ENCODE results near the gene NF2. TPM values are rescaled to one million over a fixed set of nuclear protein-coding genes. Genes with fewer than 3 reads are reported as not detected.
A peak's percentile ranks its signal among the peaks of the same experiment; 100 is the strongest.

NF2 gene
- total RNA-seq, 1 experiment from 2014 or later: 40.5 TPM

- CTCF ChIA-PET: no interaction called here
- H3K4me3 ChIP-seq (ENCODE audit: low read depth, low read length, poor library complexity, severe bottlenecking): no peak within 1 kb of the TSS
- peaks cover 50% of the 10 kb centered on the region for H3K27me3 ChIP-seq (replicated peaks; ENCODE audit: insufficient read depth, low read depth, low read length, poor library complexity)
- POLR2A ChIA-PET (ENCODE audit: low non-redundant PET): no interaction called here
- intact Hi-C loops (cut with micrococcal nuclease; ENCODE audit: unreplicated experiment): no loop called here
- no peaks in the 10 kb centered on the region for H3K4me1 ChIP-seq (ENCODE audit: insufficient read depth, low read length, poor library complexity, severe bottlenecking)
- no peaks in the 10 kb centered on the region for H3K36me3 ChIP-seq (ENCODE audit: insufficient read depth, low read length, poor library complexity, severe bottlenecking)
- no peak for DNase-seq (ENCODE audit: low spot score)
- no TSS peak for BruUV-seq (replicated peaks)
- TF ChIP-seq EZH2 (IDR thresholded peaks at IDR 0.05; ENCODE audit: borderline replicate concordance, low read depth, low read length, poor library complexity, severe bottlenecking): no peak
- TF ChIP-seq CTCF (conservative IDR thresholded peaks at IDR 0.05; ENCODE audit: low read depth, low read length): no peak
- H3K27ac ChIP-seq (ENCODE audit: low read depth, low read length, poor library complexity, severe bottlenecking): no peak within 1 kb of the TSS
- no peaks in the 10 kb centered on the region for H3K9me3 ChIP-seq (ENCODE audit: low read depth, low read length, poor library complexity, severe bottlenecking)
Observed at GRCh38 chr22:29719899-29720645, 116.6 kb downstream of the NF2 start, which contains the start of gene CABP7. Gene CABP7 (plus strand): TSS chr22:29720003. CDS start chr22:29720425, 422 bp downstream.

- POLR2A ChIA-PET (ENCODE audit: low non-redundant PET): no interaction called here
- no peaks in the 10 kb centered on the region for H3K36me3 ChIP-seq (ENCODE audit: insufficient read depth, low read length, poor library complexity, severe bottlenecking)
- intact Hi-C loops (cut with micrococcal nuclease; ENCODE audit: unreplicated experiment): no loop called here
- H3K27me3 ChIP-seq (replicated peaks; ENCODE audit: insufficient read depth, low read depth, low read length, poor library complexity): peaks cover 50% of the 10 kb centered on the region
- H3K27ac ChIP-seq (ENCODE audit: low read depth, low read length, poor library complexity, severe bottlenecking): no peak overlapping the region
- no peak overlapping the region for H3K4me3 ChIP-seq (ENCODE audit: low read depth, low read length, poor library complexity, severe bottlenecking)
- no peak for DNase-seq (ENCODE audit: low spot score)
- TF ChIP-seq CTCF (conservative IDR thresholded peaks at IDR 0.05; ENCODE audit: low read depth, low read length) (no peak), EZH2 (IDR thresholded peaks at IDR 0.05; ENCODE audit: borderline replicate concordance, low read depth, low read length, poor library complexity, severe bottlenecking) (peak; percentile 97)
- H3K9me3 ChIP-seq (ENCODE audit: low read depth, low read length, poor library complexity, severe bottlenecking): no peaks in the 10 kb centered on the region
- CTCF ChIA-PET: no interaction called here
- no TSS peak for BruUV-seq (replicated peaks)
- no peaks in the 10 kb centered on the region for H3K4me1 ChIP-seq (ENCODE audit: insufficient read depth, low read length, poor library complexity, severe bottlenecking)
Observed at GRCh38 chr22:29720811-29721323, 117.4 kb downstream of the NF2 start.

GRCh38 chr22:29722151-29722550 lies 118.7 kb downstream of the NF2 start:
- Histone ChIP-seq H3K4me3 (ENCODE audit: low read depth, low read length, poor library complexity, severe bottlenecking) (no peak overlapping the region), H3K36me3 (ENCODE audit: insufficient read depth, low read length, poor library complexity, severe bottlenecking) (no peaks in the 10 kb centered on the region), H3K27ac (ENCODE audit: low read depth, low read length, poor library complexity, severe bottlenecking) (no peak overlapping the region), H3K27me3 (replicated peaks; ENCODE audit: insufficient read depth, low read depth, low read length, poor library complexity) (peaks cover 43% of the 10 kb centered on the region), H3K4me1 (ENCODE audit: insufficient read depth, low read length, poor library complexity, severe bottlenecking) (no peaks in the 10 kb centered on the region), H3K9me3 (ENCODE audit: low read depth, low read length, poor library complexity, severe bottlenecking) (no peaks in the 10 kb centered on the region)
- intact Hi-C loops (cut with micrococcal nuclease; ENCODE audit: unreplicated experiment): no loop called here
- no peak for TF ChIP-seq EZH2 (IDR thresholded peaks at IDR 0.05; ENCODE audit: borderline replicate concordance, low read depth, low read length, poor library complexity, severe bottlenecking)
- TF ChIP-seq CTCF (conservative IDR thresholded peaks at IDR 0.05; ENCODE audit: low read depth, low read length): no peak
- ChIA-PET POLR2A (ENCODE audit: low non-redundant PET) (no interaction called here), CTCF (no interaction called here)
- no peak for DNase-seq (ENCODE audit: low spot score)
- BruUV-seq (replicated peaks): no TSS peak
